Measurements from ENCODE around the gene CDC42BPA. TPM values are rescaled to one million over a fixed set of nuclear protein-coding genes. Genes with fewer than 3 reads are reported as not detected.

CDC42BPA gene
- polyA plus RNA-seq, 4 donors, result 10.8 to 19.9 (median 13.8) TPM

DNA sequence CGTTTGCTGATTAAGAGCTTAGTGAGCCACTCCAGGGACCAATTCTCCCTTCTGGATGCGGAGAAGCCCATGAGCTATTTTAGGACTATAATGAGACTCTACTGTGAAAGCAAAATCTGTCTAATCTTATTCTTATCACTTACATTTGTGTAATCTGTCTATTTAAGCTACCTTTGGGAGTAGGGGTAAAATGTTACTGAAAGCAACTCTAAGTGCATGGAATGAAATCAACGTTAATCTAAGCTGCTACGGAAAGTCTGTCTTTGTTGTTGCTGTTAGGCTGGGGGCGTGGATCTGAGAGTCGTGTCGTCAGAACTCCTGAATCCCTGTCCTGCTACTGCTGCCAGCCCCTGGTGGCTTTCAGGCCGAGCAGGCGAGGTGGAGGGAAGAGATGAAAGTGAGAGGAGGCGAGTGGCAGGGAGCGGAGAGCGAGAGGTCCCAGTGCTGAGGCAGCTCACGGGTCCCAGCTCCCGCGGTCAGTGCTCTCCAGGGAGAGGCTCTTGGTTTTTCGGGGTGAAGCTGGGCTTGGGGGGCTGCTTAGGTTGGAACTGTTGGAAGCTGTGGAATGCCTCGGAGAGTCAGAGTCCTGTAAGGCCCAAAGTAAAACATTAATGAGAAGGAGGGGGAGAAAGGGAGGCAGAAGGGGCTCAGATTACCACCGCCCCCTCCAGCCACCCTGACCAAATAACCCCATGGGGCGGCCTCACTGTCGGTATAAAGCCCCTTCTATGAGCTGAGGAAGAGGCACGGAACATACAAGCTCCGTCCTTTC, 324.3 kb downstream of the CDC42BPA start:
- FAIRE-seq, result no peak
- DNase-seq, result no peak
- 83 to 90% (median 88%) methylated on average over 22 of the region's 22 CpGs for WGBS, 3 donors
- Histone ChIP-seq H3K27ac (ENCODE audit: low read depth in 1 of 3, low read length in 2 of 3) (no peak overlapping the region), H3K4me1 (ENCODE audit: control insufficient read depth in 3 of 3, insufficient read depth in 2 of 3, low read depth in 1 of 3, low read length in 2 of 3) (peaks cover 0 to 49% (median 2%) of the 10 kb centered on the region in 3 donors), H3K9me3 (ENCODE audit: control insufficient read depth in 2 of 2, insufficient read depth in 1 of 2, low read depth in 1 of 2, low read length in 1 of 2) (no peaks in the 10 kb centered on the region), H3K27me3 (ENCODE audit: control insufficient read depth in 3 of 3, insufficient read depth in 3 of 3, low read length in 3 of 3) (no peaks in the 10 kb centered on the region), H3K4me3 (ENCODE audit: low read depth in 1 of 3, low read length in 3 of 3) (no peak overlapping the region), H3K36me3 (ENCODE audit: control insufficient read depth in 3 of 3, insufficient read depth in 2 of 3, low read depth in 1 of 3, low read length in 3 of 3) (peaks cover 0 to 28% (median 10%) of the 10 kb centered on the region in 3 donors)

DNA sequence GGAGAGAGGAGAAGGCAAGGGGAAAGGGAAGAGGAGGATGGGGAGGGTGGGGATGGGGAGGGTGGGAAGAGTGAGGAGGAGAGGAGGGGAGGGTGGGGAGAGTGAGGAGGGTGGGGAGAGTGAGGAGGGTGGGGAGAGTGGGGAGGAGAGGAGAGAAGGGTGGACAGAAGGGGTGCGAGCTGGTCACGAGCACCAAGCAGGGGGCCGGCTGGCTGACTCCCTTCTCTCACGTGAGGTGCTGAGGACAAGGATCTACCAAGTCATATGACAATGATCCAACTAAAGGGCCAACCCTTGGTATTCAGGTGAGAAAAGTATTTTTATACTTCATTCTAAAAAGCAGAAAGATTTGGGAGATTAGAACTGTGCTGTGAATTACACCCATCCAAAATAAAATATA, 326.4 kb downstream of the CDC42BPA start:
- Histone ChIP-seq H3K4me1 (ENCODE audit: control insufficient read depth in 3 of 3, insufficient read depth in 2 of 3, low read depth in 1 of 3, low read length in 2 of 3) (peaks cover 5 to 63% (median 7%) of the 10 kb centered on the region in 3 donors), H3K9me3 (ENCODE audit: control insufficient read depth in 2 of 2, insufficient read depth in 1 of 2, low read depth in 1 of 2, low read length in 1 of 2) (no peaks in the 10 kb centered on the region), H3K36me3 (ENCODE audit: control insufficient read depth in 3 of 3, insufficient read depth in 2 of 3, low read depth in 1 of 3, low read length in 3 of 3) (peaks cover 0 to 42% (median 10%) of the 10 kb centered on the region in 3 donors), H3K27me3 (ENCODE audit: control insufficient read depth in 3 of 3, insufficient read depth in 3 of 3, low read length in 3 of 3) (no peaks in the 10 kb centered on the region), H3K4me3 (ENCODE audit: low read depth in 1 of 3, low read length in 3 of 3) (no peak overlapping the region), H3K27ac (ENCODE audit: low read depth in 1 of 3, low read length in 2 of 3) (no peak overlapping the region)
- no peak for FAIRE-seq
- 97 to 98% (median 98%) methylated on average over 4 of the region's 4 CpGs for WGBS, 3 donors
- no peak for DNase-seq

DNA sequence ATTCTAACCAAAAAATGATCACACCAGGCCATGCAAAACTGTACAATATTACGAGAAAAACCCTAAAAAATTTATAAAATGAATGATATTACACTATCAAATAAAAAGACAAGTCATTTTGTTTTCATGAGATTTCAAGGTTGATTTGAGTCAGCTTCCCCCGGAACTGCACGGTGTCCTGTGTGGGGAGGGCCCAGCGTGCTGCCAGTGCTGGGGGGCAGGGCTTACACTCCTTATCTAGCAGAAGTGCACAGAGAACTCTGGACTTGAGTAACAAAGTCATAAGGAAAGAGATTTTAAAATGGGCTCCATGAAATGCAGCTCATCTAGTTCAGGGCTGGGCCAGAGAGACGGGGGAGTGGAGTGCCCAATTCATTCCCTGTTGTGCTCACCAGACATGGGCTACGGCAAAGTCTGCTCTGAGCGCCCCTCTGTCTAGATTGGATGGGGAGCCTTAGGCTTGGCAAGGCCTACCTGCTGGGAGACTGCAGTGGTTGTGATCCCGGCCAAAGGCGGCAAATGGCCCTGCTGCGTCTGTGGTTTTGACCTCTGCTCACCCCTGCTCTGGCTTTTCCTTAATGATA, 328.1 kb downstream of the CDC42BPA start:
- FAIRE-seq (no peak), DNase-seq (peak; percentile 90 to 94)
- H3K9me3 ChIP-seq (ENCODE audit: control insufficient read depth in 2 of 2, insufficient read depth in 1 of 2, low read depth in 1 of 2, low read length in 1 of 2), result no peaks in the 10 kb centered on the region
- peaks cover 0 to 56% (median 12%) of the 10 kb centered on the region in 3 donors for H3K36me3 ChIP-seq (ENCODE audit: control insufficient read depth in 3 of 3, insufficient read depth in 2 of 3, low read depth in 1 of 3, low read length in 3 of 3)
- peak overlapping the region; percentile 87 to 95 (median 94) for H3K27ac ChIP-seq (ENCODE audit: low read depth in 1 of 3, low read length in 2 of 3)
- H3K4me1 ChIP-seq (ENCODE audit: control insufficient read depth in 3 of 3, insufficient read depth in 2 of 3, low read depth in 1 of 3, low read length in 2 of 3), result peaks cover 5 to 63% (median 7%) of the 10 kb centered on the region in 3 donors
- WGBS, 3 donors, result 8 to 49% (median 26%) methylated on average over 10 of the region's 10 CpGs
- no peak overlapping the region for H3K4me3 ChIP-seq (ENCODE audit: low read depth in 1 of 3, low read length in 3 of 3)
- no peaks in the 10 kb centered on the region for H3K27me3 ChIP-seq (ENCODE audit: control insufficient read depth in 3 of 3, insufficient read depth in 3 of 3, low read length in 3 of 3)

DNA sequence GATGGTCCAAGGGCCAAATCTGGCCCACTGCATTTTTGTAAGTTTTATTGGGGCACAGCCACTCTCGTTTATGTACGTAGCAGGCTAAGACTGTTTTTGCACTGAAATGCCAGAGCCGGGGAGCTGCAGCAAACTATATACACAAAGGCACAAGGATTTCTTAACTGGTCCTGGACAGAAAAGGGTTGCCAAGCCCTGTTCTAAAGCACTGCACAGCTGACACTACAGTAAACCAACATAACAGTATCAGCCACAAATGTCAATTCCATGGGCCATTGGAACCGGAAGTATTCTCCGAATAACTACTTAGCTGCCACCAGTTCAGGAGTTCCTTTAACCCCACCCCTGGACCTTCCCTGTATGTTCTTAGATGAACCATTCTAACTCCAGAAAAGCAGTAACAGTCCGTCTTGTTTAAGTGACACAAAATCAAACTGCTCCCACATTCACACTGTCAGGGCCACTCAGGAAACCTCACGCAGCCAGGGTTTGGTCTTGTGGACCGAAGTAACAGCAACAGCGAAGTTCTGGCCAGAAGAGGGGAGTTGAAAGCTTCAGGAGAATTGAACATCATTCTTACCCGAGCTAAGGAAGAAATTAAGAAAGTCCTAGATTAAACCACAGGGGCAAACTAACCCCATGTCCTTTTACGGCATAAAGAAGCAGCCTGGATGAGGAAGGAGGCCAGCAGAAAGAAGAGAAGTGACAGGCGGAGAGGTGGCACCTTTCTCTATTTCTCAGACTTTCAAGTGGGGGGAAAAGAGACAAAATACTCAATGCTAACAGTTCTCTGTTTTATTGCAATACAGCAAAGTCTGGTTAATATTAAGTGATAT, 329.0 kb downstream of the CDC42BPA start:
- peaks cover 0 to 57% (median 6%) of the 10 kb centered on the region in 3 donors for H3K36me3 ChIP-seq (ENCODE audit: control insufficient read depth in 3 of 3, insufficient read depth in 2 of 3, low read depth in 1 of 3, low read length in 3 of 3)
- DNase-seq (peak; percentile 50 to 79), FAIRE-seq (no peak)
- H3K27me3 ChIP-seq (ENCODE audit: control insufficient read depth in 3 of 3, insufficient read depth in 3 of 3, low read length in 3 of 3), result no peaks in the 10 kb centered on the region
- peaks cover 5 to 60% (median 7%) of the 10 kb centered on the region in 3 donors for H3K4me1 ChIP-seq (ENCODE audit: control insufficient read depth in 3 of 3, insufficient read depth in 2 of 3, low read depth in 1 of 3, low read length in 2 of 3)
- no peak overlapping the region for H3K4me3 ChIP-seq (ENCODE audit: low read depth in 1 of 3, low read length in 3 of 3)
- no peaks in the 10 kb centered on the region for H3K9me3 ChIP-seq (ENCODE audit: control insufficient read depth in 2 of 2, insufficient read depth in 1 of 2, low read depth in 1 of 2, low read length in 1 of 2)
- 36 to 53% (median 42%) methylated on average over 12 of the region's 12 CpGs for WGBS, 3 donors
- H3K27ac ChIP-seq (ENCODE audit: low read depth in 1 of 3, low read length in 2 of 3), result peak overlapping the region; percentile 16 to 83 (median 53)

DNA sequence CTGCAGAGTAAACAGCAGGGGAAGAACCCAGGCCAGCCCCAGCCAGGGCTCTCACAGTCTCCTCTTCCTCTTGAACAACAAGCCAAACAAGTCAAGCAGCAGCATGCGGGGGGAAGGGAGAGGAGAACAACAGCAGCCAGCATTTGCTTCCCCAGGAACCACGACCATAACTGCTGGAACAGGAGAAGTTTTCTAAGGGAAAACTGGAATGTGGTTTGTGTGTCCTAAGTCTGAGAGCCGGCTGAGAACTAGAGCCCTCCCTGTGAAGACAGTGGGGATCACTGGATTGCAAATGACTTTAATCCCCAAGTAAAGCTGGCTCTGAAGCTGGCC, 330.0 kb downstream of the CDC42BPA start:
- 31 to 40% (median 32%) methylated on average over 2 to 3 of the region's 3 CpGs for WGBS, 3 donors
- Histone ChIP-seq H3K4me3 (ENCODE audit: low read depth in 1 of 3, low read length in 3 of 3) (no peak overlapping the region), H3K36me3 (ENCODE audit: control insufficient read depth in 3 of 3, insufficient read depth in 2 of 3, low read depth in 1 of 3, low read length in 3 of 3) (peaks cover 0 to 60% (median 2%) of the 10 kb centered on the region in 3 donors), H3K27me3 (ENCODE audit: control insufficient read depth in 3 of 3, insufficient read depth in 3 of 3, low read length in 3 of 3) (no peaks in the 10 kb centered on the region), H3K27ac (ENCODE audit: low read depth in 1 of 3, low read length in 2 of 3) (peak overlapping the region in 2 of 3 donors; percentile 53 to 58), H3K4me1 (ENCODE audit: control insufficient read depth in 3 of 3, insufficient read depth in 2 of 3, low read depth in 1 of 3, low read length in 2 of 3) (peaks cover 5 to 51% (median 7%) of the 10 kb centered on the region in 3 donors), H3K9me3 (ENCODE audit: control insufficient read depth in 2 of 2, insufficient read depth in 1 of 2, low read depth in 1 of 2, low read length in 1 of 2) (no peaks in the 10 kb centered on the region)
- peak; percentile 52 to 64 for DNase-seq
- FAIRE-seq, result no peak

DNA sequence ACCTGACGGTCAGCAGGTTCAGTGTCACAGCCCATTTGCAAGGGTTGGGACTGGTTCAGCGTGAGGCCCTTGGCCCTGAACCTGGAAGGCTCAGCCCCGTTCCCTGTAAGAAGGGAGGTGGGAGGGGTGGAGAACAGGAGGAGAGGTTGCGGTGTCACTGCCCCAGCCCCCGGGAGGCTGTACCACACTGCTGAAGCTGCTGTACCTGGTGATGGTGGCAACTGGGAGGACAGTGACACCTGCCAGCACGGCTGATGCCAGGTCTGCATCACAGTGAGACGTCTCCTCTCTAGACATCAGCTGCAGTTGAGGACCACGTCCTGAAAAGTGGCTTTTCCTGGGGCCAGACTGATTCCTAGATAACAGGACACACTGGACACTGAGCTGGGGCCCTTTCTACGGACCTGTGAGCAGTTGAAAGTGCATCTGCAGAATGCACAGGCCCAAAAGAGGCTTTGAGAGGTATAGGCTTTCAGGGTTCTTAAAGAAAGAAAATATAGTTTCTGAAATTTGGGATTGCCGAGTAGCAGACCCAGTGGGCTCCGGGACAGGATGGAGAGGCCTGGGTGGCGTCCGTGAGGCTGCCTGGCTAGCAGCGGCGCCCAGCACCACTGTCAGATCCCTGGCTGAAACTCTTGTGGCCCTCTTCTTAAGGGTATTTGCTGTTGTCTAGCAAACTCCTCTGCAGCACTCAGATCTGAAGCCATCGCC, 330.5 kb downstream of the CDC42BPA start:
- Histone ChIP-seq H3K27ac (ENCODE audit: low read depth in 1 of 3, low read length in 2 of 3) (peak overlapping the region in 2 of 3 donors; percentile 53 to 58), H3K4me3 (ENCODE audit: low read depth in 1 of 3, low read length in 3 of 3) (no peak overlapping the region), H3K4me1 (ENCODE audit: control insufficient read depth in 3 of 3, insufficient read depth in 2 of 3, low read depth in 1 of 3, low read length in 2 of 3) (peaks cover 5 to 46% (median 7%) of the 10 kb centered on the region in 3 donors), H3K27me3 (ENCODE audit: control insufficient read depth in 3 of 3, insufficient read depth in 3 of 3, low read length in 3 of 3) (no peaks in the 10 kb centered on the region), H3K9me3 (ENCODE audit: control insufficient read depth in 2 of 2, insufficient read depth in 1 of 2, low read depth in 1 of 2, low read length in 1 of 2) (no peaks in the 10 kb centered on the region), H3K36me3 (ENCODE audit: control insufficient read depth in 3 of 3, insufficient read depth in 2 of 3, low read depth in 1 of 3, low read length in 3 of 3) (peaks cover 0 to 60% (median 2%) of the 10 kb centered on the region in 3 donors)
- FAIRE-seq (no peak), DNase-seq (no peak)
- 51 to 69% (median 62%) methylated on average over 16 of the region's 16 CpGs for WGBS, 3 donors

DNA sequence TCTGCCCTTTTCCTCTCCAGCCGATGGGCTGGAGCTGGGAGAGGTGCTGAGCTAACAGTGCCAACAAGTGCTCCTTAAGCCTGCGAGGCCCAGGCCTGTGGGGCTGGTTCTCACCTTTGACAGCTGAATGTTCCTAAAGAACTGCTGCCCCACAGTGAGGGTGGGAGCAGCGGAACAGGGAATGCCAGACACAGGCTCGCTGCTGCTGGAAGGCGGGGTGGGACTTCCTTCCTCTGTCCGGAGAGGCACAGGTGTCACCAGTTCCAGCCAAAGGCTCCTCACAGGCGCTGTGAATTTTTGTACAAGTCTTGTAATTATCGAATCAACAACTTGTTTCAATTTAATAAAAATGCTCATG, 331.1 kb downstream of the CDC42BPA start:
- WGBS, 3 donors, result 71 to 77% (median 76%) methylated on average over 8 of the region's 8 CpGs
- Histone ChIP-seq H3K4me1 (ENCODE audit: control insufficient read depth in 3 of 3, insufficient read depth in 2 of 3, low read depth in 1 of 3, low read length in 2 of 3) (peaks cover 5 to 41% (median 7%) of the 10 kb centered on the region in 3 donors), H3K27ac (ENCODE audit: low read depth in 1 of 3, low read length in 2 of 3) (no peak overlapping the region), H3K27me3 (ENCODE audit: control insufficient read depth in 3 of 3, insufficient read depth in 3 of 3, low read length in 3 of 3) (no peaks in the 10 kb centered on the region), H3K36me3 (ENCODE audit: control insufficient read depth in 3 of 3, insufficient read depth in 2 of 3, low read depth in 1 of 3, low read length in 3 of 3) (peaks cover 0 to 62% (median 2%) of the 10 kb centered on the region in 3 donors), H3K9me3 (ENCODE audit: control insufficient read depth in 2 of 2, insufficient read depth in 1 of 2, low read depth in 1 of 2, low read length in 1 of 2) (no peaks in the 10 kb centered on the region), H3K4me3 (ENCODE audit: low read depth in 1 of 3, low read length in 3 of 3) (no peak overlapping the region)
- DNase-seq (no peak), FAIRE-seq (no peak)
